WERI-Rb-1 (cell line): Measurements from ENCODE around the gene SHISAL1.

Experiments
- DNase-seq: peaks from one replicate; pipeline ENCODE4 v3.0.0-alpha.2; 2020
- H3K27ac ChIP-seq: fragments of 250-450 bp; sonication (Bioruptor Pico); 2 replicates; pipeline ENCODE4 v1.5.1; 2020; ENCODE audit warnings: mild to moderate bottlenecking, moderate library complexity
- H3K27me3 ChIP-seq: fragments of 250-450 bp; sonication (Bioruptor Pico); 2 replicates; pipeline ENCODE4 v1.5.1; 2021; ENCODE audit warnings: mild to moderate bottlenecking, low read depth, moderate library complexity; ENCODE audit not compliant: insufficient read depth, severe bottlenecking
- H3K36me3 ChIP-seq: fragments of 250-450 bp; sonication (Bioruptor Pico); 2 replicates; pipeline ENCODE4 v1.5.1; 2020; ENCODE audit warnings: mild to moderate bottlenecking, moderate library complexity
- H3K4me3 ChIP-seq: 2 replicates; pipeline ENCODE4 v1.5.1; 2011; ENCODE audit warnings: low read depth, mild to moderate bottlenecking, control low read depth, low read length
- H3K9me3 ChIP-seq: fragments of 250-450 bp; sonication (Bioruptor Pico); 2 replicates; pipeline ENCODE4 v1.5.1; 2021; ENCODE audit warnings: mild to moderate bottlenecking, moderate library complexity; ENCODE audit not compliant: severe bottlenecking
- TF ChIP-seq, protein P1 (sequence below): IDR thresholded peaks from 2 replicates; pipeline ENCODE4 v1.5.1; 2011; ENCODE audit warnings: low read depth, mild to moderate bottlenecking, control low read depth, inconsistent platforms, low read length

The SHISAL1 gene

DNA sequence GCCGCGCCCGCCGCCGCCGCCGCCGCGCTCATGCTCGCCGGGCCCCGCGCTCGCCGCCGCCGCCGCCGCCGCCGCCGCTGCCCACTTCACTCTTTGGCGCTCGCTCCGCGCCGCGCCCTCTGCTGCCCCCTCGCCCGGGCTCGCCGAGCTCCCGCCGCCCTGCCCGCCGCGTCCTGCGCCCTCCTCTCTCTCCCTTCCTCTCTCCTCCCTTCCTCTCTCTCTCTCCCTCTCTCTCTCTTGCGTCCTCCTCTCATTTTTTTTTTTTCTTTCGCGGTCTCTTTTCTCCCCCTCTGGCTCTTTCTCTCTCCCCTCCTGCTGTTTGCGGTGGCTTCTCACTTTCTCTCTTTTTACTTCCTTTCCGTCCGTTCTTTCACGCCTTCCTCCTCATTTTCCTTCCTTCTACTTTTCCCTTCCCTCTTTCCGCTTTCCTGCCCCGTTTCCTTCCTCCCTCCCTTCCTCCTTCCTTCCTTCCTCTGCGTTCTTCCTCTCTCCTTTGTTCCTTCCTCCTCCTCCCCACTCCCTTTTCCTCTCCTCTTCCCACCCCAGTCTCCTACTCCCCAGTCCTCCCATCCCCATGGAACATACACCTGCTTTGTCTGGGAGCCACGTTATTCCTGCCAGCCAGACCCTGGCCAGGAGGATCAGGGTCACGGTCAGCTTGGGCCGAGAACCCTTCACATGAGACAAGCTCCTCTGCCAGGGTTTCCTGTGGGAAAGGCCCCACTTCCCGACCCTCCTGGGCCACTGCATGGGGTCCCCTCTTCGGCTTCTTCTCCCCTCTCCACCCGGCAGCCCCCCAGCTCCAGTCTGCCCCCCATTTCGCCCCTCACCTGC, 19.3 kb upstream of the SHISAL1 start:
- H3K9me3 ChIP-seq = no peaks in the 10 kb centered on the region
- peaks cover 5% of the 10 kb centered on the region for H3K27me3 ChIP-seq
- H3K27ac ChIP-seq = no peak overlapping the region
- H3K4me3 ChIP-seq = no peak overlapping the region
- H3K36me3 ChIP-seq = no peaks in the 10 kb centered on the region
- DNase-seq = peak; percentile 47
- TF ChIP-seq, protein P1, sequence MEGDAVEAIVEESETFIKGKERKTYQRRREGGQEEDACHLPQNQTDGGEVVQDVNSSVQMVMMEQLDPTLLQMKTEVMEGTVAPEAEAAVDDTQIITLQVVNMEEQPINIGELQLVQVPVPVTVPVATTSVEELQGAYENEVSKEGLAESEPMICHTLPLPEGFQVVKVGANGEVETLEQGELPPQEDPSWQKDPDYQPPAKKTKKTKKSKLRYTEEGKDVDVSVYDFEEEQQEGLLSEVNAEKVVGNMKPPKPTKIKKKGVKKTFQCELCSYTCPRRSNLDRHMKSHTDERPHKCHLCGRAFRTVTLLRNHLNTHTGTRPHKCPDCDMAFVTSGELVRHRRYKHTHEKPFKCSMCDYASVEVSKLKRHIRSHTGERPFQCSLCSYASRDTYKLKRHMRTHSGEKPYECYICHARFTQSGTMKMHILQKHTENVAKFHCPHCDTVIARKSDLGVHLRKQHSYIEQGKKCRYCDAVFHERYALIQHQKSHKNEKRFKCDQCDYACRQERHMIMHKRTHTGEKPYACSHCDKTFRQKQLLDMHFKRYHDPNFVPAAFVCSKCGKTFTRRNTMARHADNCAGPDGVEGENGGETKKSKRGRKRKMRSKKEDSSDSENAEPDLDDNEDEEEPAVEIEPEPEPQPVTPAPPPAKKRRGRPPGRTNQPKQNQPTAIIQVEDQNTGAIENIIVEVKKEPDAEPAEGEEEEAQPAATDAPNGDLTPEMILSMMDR = peak; percentile 34; the same call in 1 of the 2 replicates

DNA sequence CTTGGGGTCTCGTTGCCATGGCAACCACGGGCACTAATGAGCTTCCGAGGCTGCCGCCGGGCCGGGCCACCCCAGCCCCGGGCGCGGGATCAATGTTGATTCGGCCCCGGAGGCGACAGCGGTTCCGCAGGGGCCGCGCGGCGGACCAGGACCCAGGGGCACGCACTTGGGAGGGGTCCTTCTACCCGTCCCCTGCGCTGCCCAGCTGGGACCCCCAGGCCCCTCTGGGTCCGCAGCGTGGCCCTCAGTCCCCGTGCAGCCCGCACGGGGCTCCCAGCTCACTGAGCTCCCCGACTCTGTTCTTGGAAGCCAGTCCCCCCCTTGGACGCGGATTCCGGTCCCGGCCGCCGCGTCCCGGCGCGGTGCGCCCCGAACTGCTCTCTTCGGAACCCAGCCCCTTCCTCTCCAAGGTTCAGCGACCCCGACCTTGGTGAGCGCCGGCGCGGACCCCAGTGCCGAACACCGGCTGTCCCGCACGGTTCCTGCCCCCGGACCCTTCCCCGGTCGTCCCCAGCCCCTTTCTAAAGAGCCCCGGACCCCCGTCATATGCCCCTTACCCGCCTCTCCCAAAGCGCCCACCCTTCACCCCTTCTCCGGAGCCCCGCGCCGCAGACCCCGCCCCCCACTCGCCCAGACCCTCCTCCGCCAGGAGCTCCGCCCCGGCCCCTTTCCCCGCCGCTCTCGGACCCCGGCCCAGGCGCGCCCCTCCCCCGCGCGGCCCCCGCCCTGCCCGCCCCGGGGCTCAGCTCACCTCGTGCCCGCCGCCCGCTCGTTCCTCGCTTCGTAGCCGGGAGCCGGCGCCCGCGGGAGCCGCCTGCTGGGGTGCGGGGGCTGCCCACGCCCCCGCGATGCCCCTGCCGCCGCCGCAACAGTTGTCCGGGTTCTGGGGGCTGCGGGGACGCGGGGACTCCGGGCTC, 18.3 kb upstream of the SHISAL1 start:
- H3K36me3 ChIP-seq = no peaks in the 10 kb centered on the region
- H3K9me3 ChIP-seq = no peaks in the 10 kb centered on the region
- no peak for DNase-seq
- TF ChIP-seq, protein P1 = no peak
- H3K27me3 ChIP-seq = peaks cover 5% of the 10 kb centered on the region
- H3K4me3 ChIP-seq = no peak overlapping the region; the same call in 1 of the 2 replicates
- no peak overlapping the region for H3K27ac ChIP-seq

DNA sequence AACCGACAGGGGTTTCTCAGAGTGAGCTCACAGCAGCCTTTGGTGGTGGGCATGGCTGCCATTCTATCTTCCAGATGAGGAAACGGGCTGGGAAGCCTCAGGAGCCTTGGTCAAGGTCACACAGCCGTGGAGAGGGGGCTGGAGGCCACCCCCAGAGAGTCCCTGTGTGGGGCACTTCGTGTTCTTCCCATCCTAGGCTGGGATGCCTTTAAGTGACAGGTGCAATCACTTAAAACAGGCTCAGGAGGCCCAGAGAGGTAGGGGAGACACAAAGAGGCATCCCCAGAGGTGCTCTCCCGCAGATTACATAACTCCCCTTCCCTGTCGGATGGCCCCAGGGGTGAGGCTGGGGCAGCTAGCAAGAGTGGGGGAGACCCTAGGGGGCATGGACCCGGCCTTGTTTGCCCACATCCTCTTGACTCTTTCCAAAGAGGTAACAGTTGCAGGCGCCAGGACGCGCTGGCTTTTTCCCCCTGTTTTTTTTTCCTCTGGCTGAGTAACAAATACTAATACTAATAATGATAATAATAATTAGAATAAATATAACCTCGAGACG, 17.5 kb upstream of the SHISAL1 start:
- no peaks in the 10 kb centered on the region for H3K9me3 ChIP-seq
- peaks cover 5% of the 10 kb centered on the region for H3K27me3 ChIP-seq
- H3K27ac ChIP-seq = no peak overlapping the region
- H3K4me3 ChIP-seq = no peak overlapping the region
- DNase-seq = no peak
- no peaks in the 10 kb centered on the region for H3K36me3 ChIP-seq
- TF ChIP-seq, protein P1 = no peak

DNA sequence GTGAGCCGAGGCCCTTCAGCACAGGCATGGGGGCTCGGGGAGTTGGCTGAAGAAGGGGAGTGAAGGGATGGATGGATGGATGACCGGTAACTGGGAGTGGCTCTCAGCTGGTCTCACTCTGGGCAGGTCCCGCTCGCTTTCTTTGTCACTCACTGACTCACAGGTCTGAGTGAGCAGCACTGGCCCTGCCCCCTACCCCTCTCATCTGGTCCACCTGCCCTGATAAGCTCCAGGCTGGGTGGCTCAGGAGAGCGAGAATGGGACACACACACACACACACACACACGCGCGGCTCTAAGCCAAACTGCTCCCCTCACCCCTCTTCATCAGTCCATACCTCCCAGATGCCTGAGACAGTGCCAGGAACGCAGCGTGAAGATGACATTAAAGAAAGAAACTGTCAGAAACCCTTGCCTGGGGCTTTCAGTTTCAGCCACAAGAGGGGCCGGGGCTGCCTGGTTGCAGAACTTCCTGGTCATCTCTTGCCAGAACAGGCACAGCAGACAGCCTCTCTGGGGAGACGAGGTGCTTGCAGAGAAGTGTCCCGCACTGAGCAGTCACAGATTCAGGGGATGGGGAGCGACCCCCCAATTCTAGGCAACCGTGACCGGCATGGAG, 16.5 kb upstream of the SHISAL1 start:
- Histone ChIP-seq H3K9me3 (no peaks in the 10 kb centered on the region), H3K27me3 (peaks cover 5% of the 10 kb centered on the region), H3K36me3 (no peaks in the 10 kb centered on the region), H3K4me3 (no peak overlapping the region), H3K27ac (no peak overlapping the region)
- TF ChIP-seq, protein P1 = no peak
- peak; percentile 46 for DNase-seq

DNA sequence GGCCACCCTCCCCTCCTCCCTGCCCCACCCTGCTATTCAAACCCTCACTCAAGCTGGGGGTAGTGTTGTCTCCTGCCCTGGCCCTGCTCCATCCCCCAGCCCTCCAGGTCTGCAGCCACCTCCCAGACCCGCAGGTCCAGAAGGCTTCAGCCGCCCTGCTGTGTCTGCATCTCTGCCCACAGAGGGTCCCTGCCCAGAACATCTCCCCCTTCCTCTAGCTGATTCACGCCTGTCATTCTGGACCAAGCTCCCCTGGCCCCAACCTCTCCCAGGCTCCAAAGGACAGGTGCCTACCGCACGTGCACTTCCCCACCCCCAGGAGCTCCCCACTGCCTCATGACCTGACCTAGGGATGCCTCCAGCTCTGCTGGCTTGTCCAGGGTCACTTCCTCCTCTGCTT, 16.0 kb upstream of the SHISAL1 start:
- TF ChIP-seq, protein P1 = no peak
- Histone ChIP-seq H3K9me3 (no peaks in the 10 kb centered on the region), H3K36me3 (no peaks in the 10 kb centered on the region), H3K4me3 (no peak overlapping the region), H3K27ac (no peak overlapping the region), H3K27me3 (peaks cover 5% of the 10 kb centered on the region)
- DNase-seq = no peak
